HFF-Myc (cell line): ENCODE measurements around the gene HCAR3.

Source experiments
- DNase-seq: peaks from one replicate; pipeline ENCODE4 v3.0.0-alpha.2; 2011; ENCODE audit warnings: low read depth; ENCODE audit errors: extremely low read depth
- H3K4me3 ChIP-seq: replicated peaks from 2 replicates; pipeline ENCODE4 v1.5.1; 2011; ENCODE audit warnings: low read depth, mild to moderate bottlenecking, control low read depth, low read length
- CTCF ChIP-seq: IDR thresholded peaks from 2 replicates; pipeline ENCODE4 v1.5.1; 2012; ENCODE audit warnings: mild to moderate bottlenecking, low read depth, low read length, control low read depth; ENCODE audit errors: missing control alignments

HCAR3 gene

GRCh38 chr12:122730215-122731014 lies 13.8 kb upstream of the HCAR3 start, which contains the start of gene HCAR1:
TSS of gene HCAR1 (minus strand) at chr12:122730844. CDS start at chr12:122730339, 505 bp downstream.
- no peak within 1 kb of the TSS for H3K4me3 ChIP-seq
- TF ChIP-seq CTCF, result no peak
- DNase-seq, result no peak

GRCh38 chr12:122729583-122730214 lies 13.1 kb upstream of the HCAR3 start:
- no peak overlapping the region for H3K4me3 ChIP-seq
- no peak for TF ChIP-seq CTCF
- DNase-seq, result no peak

- no peak for DNase-seq
- no peak overlapping the region for H3K4me3 ChIP-seq
- no peak for TF ChIP-seq CTCF
Measured at GRCh38 chr12:122726080-122726558, 9.5 kb upstream of the HCAR3 start.

GRCh38 chr12:122725452-122726079 lies 9.0 kb upstream of the HCAR3 start:
- DNase-seq, result no peak
- no peak for TF ChIP-seq CTCF
- no peak overlapping the region for H3K4me3 ChIP-seq

GRCh38 chr12:122724641-122725243 lies 8.1 kb upstream of the HCAR3 start:
- DNase-seq, result no peak
- H3K4me3 ChIP-seq, result no peak overlapping the region
- no peak for TF ChIP-seq CTCF

- no peak overlapping the region for H3K4me3 ChIP-seq
- no peak for TF ChIP-seq CTCF
- no peak for DNase-seq
Measured at GRCh38 chr12:122722387-122722786, 5.8 kb upstream of the HCAR3 start.
